CMK (cell line): Measurements from ENCODE around the gene DNAH3.
"Not testable (repeated sequence)": the region's sequence is repeated elsewhere in the genome, so short reads cannot be mapped to it uniquely, and the experiment has no call there.

ENCODE experiments used
- DNase-seq: peaks from one replicate; pipeline ENCODE4 v3.0.0-alpha.2; 2010; ENCODE audit warnings: low read depth

DNAH3 gene

GRCh38 chr16:20942256-20942655 lies 208.4 kb downstream of the DNAH3 start:
- no peak for DNase-seq

- no peak for DNase-seq
These were observed 209.1 kb downstream of the DNAH3 start for GRCh38 chr16:20941636-20941926.

GRCh38 chr16:20940871-20941635 lies 209.6 kb downstream of the DNAH3 start:
- DNase-seq = no peak

- no peak for DNase-seq
These were observed 211.0 kb downstream of the DNAH3 start for GRCh38 chr16:20939611-20940010.

GRCh38 chr16:20938426-20938825 lies 212.2 kb downstream of the DNAH3 start:
- DNase-seq = no peak

- no peak for DNase-seq
These were observed 212.9 kb downstream of the DNAH3 start for GRCh38 chr16:20937736-20938135.

- DNase-seq = no peak
These were observed 217.1 kb downstream of the DNAH3 start for GRCh38 chr16:20933589-20933988.

- no peak for DNase-seq
These were observed 219.5 kb downstream of the DNAH3 start for GRCh38 chr16:20931066-20931600.

GRCh38 chr16:20930365-20930690 lies 220.3 kb downstream of the DNAH3 start:
- DNase-seq = no peak

- not testable (repeated sequence) for DNase-seq
These were observed 220.8 kb downstream of the DNAH3 start for GRCh38 chr16:20929676-20930364.

GRCh38 chr16:20928774-20929411 lies 221.8 kb downstream of the DNAH3 start:
- no peak for DNase-seq

GRCh38 chr16:20925751-20926150 lies 224.9 kb downstream of the DNAH3 start:
- DNase-seq = no peak

GRCh38 chr16:20923876-20924275 lies 226.8 kb downstream of the DNAH3 start:
- DNase-seq = no peak

GRCh38 chr16:20920799-20921198 lies 229.8 kb downstream of the DNAH3 start:
- DNase-seq = no peak

GRCh38 chr16:20920091-20920490 lies 230.6 kb downstream of the DNAH3 start:
- no peak for DNase-seq

GRCh38 chr16:20918486-20919239 lies 232.0 kb downstream of the DNAH3 start:
- no peak for DNase-seq

- DNase-seq = no peak
These were observed 233.7 kb downstream of the DNAH3 start for GRCh38 chr16:20916942-20917341.

GRCh38 chr16:20916289-20916688 lies 234.4 kb downstream of the DNAH3 start:
- no peak for DNase-seq

GRCh38 chr16:20911361-20911760 lies 239.3 kb downstream of the DNAH3 start:
- DNase-seq = no peak

GRCh38 chr16:20910781-20911321 lies 239.8 kb downstream of the DNAH3 start:
- no peak for DNase-seq

GRCh38 chr16:20906341-20907255 lies 244.0 kb downstream of the DNAH3 start:
- no peak for DNase-seq
